Muscle layer of duodenum (tissue), 2 donors: Measurements from ENCODE around the gene RSPO3.

Experiments
- H3K27ac ChIP-seq: one replicate; pipeline ENCODE4 v1.7.0; 2013; ENCODE audit warnings: mild to moderate bottlenecking, low read length
- H3K27me3 ChIP-seq: one replicate; pipeline ENCODE4 v1.7.0; 2013; ENCODE audit warnings: low read depth, mild to moderate bottlenecking, control low read depth, low read length
- H3K36me3 ChIP-seq, 2 donors: one replicate each; pipeline ENCODE4 v1.7.0; 2013; ENCODE audit warnings: low read length in 2 of 2, control low read depth in 1 of 2, mild to moderate bottlenecking in 1 of 2; ENCODE audit not compliant: insufficient read depth in 2 of 2, control insufficient read depth in 1 of 2
- H3K4me1 ChIP-seq, 2 donors: one replicate each; pipeline ENCODE4 v1.7.0; 2013; ENCODE audit warnings: low read length in 2 of 2, mild to moderate bottlenecking in 2 of 2, control low read depth in 1 of 2, moderate library complexity in 1 of 2; ENCODE audit not compliant: insufficient read depth in 2 of 2, control insufficient read depth in 1 of 2
- H3K4me3 ChIP-seq, 2 donors: one replicate each; pipeline ENCODE4 v1.7.0; 2013; ENCODE audit warnings: low read length in 2 of 2, low read depth in 1 of 2, mild to moderate bottlenecking in 1 of 2
- H3K9me3 ChIP-seq, 2 donors: one replicate each; pipeline ENCODE4 v1.7.0; 2013; ENCODE audit warnings: low read length in 2 of 2, control low read depth in 1 of 2, mild to moderate bottlenecking in 1 of 2; ENCODE audit not compliant: control insufficient read depth in 1 of 2
- donor health status: healthy.

The RSPO3 gene

GRCh38 chr6:127118298-127119101 lies at the start of gene RSPO3:
TSS of gene RSPO3 (plus strand) at chr6:127118671. CDS start at chr6:127119193, 522 bp downstream.
- Histone ChIP-seq H3K27me3 (peaks cover 15% of the 10 kb centered on the region), H3K27ac (peak within 1 kb of the TSS; percentile 79), H3K36me3 (no peaks in the 10 kb centered on the region), H3K9me3 (no peaks in the 10 kb centered on the region), H3K4me1 (peaks cover 0 to 15% of the 10 kb centered on the region in 2 donors), H3K4me3 (peak within 1 kb of the TSS; percentile 76 to 93)

- Histone ChIP-seq H3K27me3 (no peaks in the 10 kb centered on the region), H3K4me3 (no peak overlapping the region), H3K36me3 (no peaks in the 10 kb centered on the region), H3K27ac (no peak overlapping the region), H3K9me3 (no peaks in the 10 kb centered on the region), H3K4me1 (no peaks in the 10 kb centered on the region)
These were observed 48.7 kb upstream of the RSPO3 start for GRCh38 chr6:127069659-127070279.

DNA sequence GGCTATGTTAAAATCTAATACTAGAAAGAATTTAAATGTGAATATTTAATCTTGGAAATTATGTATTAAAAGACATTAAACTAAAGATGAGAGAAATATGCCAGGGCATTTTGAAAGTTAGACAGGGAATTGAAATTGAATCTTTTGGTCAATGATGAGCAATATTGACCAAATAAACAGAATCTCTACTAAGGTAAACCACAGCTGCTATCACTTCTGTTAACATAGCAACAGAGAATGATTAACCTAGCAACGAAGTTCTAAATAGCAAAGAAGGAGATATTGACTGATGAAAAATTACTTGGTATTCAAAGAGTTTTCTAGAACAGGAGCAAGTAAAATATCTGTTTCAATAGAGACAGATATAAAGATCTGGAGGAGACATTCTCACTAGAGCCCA lies 45.2 kb upstream of the RSPO3 start:
- no peaks in the 10 kb centered on the region for H3K27me3 ChIP-seq
- no peaks in the 10 kb centered on the region for H3K9me3 ChIP-seq
- H3K27ac ChIP-seq: no peak overlapping the region
- no peaks in the 10 kb centered on the region for H3K36me3 ChIP-seq
- no peaks in the 10 kb centered on the region for H3K4me1 ChIP-seq
- no peak overlapping the region for H3K4me3 ChIP-seq

DNA sequence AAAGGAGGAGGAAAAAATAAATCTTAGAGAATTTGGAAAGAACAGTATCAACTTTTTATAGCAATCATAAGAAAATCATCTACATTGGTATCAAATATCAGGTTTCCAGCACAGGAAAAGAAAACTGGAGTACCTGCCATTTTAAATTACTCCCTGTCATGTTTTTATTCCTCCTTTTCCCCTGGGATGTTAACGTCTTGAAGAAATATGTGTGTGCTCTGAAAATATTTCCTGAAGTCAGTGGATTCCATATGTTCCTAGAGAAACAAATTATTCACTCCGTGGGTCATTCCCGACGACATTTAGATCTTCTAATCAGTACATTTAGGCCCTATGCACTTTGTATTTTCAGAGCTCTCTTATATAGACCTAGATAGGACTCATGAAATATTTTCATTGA lies 42.0 kb upstream of the RSPO3 start:
- H3K36me3 ChIP-seq: no peaks in the 10 kb centered on the region
- no peak overlapping the region for H3K4me3 ChIP-seq
- H3K27me3 ChIP-seq: no peaks in the 10 kb centered on the region
- no peaks in the 10 kb centered on the region for H3K4me1 ChIP-seq
- H3K27ac ChIP-seq: no peak overlapping the region
- H3K9me3 ChIP-seq: no peaks in the 10 kb centered on the region

DNA sequence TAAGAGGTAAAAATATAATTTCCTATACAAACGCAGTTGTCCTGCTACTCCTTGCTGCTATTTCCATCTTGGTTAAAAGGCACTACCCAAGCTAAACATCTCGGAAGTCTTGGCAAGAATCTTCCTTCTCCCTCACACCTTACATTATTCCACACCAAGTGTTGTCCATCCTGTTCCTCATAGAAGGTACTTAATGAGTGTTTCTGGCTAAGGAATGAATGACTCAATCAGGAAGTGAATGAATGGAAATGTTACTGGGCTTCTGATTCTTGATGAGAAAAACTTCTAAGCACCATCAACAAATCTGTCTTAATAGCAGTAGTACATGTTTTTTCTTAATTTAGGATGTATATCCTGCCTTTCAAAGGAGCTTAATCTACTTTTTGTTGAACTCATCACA lies 40.6 kb upstream of the RSPO3 start:
- no peak overlapping the region for H3K27ac ChIP-seq
- H3K36me3 ChIP-seq: no peaks in the 10 kb centered on the region
- no peaks in the 10 kb centered on the region for H3K4me1 ChIP-seq
- no peak overlapping the region for H3K4me3 ChIP-seq
- no peaks in the 10 kb centered on the region for H3K27me3 ChIP-seq
- no peaks in the 10 kb centered on the region for H3K9me3 ChIP-seq

DNA sequence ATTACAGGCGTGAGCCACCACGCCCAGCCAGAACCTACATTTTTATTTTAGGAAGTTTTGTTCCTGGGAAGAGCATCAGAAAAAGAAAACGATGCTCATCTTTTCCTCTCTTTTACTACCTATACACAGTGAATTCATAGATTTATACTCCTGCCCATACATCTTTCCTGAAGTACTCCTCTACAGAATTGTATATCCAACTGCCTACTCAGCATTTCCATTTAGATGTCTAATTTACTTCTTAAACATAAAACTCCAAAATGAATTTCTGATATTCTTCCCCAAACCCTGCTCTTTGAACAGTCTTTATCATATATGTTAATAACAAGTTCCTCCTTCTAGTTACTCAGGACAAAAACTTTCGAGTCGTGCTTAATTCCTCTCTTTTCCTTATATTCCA lies 39.8 kb upstream of the RSPO3 start:
- no peaks in the 10 kb centered on the region for H3K36me3 ChIP-seq
- no peaks in the 10 kb centered on the region for H3K27me3 ChIP-seq
- no peak overlapping the region for H3K4me3 ChIP-seq
- no peaks in the 10 kb centered on the region for H3K4me1 ChIP-seq
- H3K9me3 ChIP-seq: no peaks in the 10 kb centered on the region
- H3K27ac ChIP-seq: no peak overlapping the region

GRCh38 chr6:127079681-127080080 lies 38.8 kb upstream of the RSPO3 start:
- H3K9me3 ChIP-seq: no peaks in the 10 kb centered on the region
- H3K4me1 ChIP-seq: no peaks in the 10 kb centered on the region
- no peak overlapping the region for H3K27ac ChIP-seq
- H3K36me3 ChIP-seq: no peaks in the 10 kb centered on the region
- H3K4me3 ChIP-seq: no peak overlapping the region
- no peaks in the 10 kb centered on the region for H3K27me3 ChIP-seq

DNA sequence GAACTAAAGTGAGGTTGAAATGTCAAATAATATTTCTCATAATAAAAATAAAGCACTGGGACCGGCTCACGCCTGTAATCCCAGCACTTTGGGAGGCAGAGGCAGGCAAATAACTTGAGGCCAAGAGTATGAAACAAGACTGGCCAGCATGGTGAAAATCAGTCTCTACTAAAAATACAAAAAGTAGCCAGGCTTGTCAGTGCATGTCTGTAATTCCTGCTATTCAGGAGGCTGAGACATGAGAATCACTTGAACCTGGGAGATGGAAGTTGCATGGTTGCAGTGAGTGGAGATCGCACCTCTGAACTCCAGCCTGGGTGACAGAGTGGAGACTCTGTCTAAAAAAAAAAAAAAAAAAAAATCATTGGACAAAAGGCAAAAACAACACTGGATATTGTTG lies 38.4 kb upstream of the RSPO3 start:
- no peaks in the 10 kb centered on the region for H3K4me1 ChIP-seq

DNA sequence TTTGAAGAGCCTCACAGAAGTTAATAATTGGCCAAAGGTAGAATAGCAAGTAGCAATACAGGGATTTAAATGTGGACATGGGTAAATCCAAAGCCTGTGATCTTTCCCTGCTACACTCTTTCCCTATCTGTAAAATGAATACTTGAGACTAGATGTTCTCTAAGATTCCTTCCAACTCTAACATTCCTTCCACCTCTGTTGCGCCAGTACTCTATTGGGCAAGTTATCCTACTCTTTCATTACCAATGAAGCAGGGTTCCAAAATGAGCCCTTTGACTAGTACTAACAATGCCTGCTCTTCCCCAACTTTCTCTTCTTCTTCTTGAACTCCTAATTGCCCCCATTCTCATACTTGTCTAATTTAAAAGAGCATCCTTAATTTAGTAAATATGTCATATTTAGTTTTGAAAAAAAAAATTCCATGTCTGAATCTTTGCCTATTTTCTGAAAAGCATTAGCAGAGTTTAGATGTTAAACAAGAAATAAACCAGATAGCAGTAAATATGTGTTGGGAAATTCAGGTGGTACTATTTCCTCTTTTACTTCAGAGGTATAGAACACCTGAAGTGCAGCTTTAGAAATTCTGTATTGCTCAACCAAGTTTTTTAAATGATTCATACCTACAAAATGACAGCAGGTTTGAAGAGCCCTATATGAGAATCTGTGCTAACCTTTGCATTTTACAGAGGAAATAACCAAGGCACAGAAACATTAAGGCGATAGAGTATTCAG lies 35.1 kb upstream of the RSPO3 start:
- Histone ChIP-seq H3K36me3 (no peaks in the 10 kb centered on the region), H3K27me3 (no peaks in the 10 kb centered on the region), H3K9me3 (no peaks in the 10 kb centered on the region), H3K27ac (no peak overlapping the region), H3K4me3 (no peak overlapping the region), H3K4me1 (no peaks in the 10 kb centered on the region)

More for the DNA sequence above, 38.4 kb upstream of the RSPO3 start:
- H3K27me3 ChIP-seq: no peaks in the 10 kb centered on the region
- H3K9me3 ChIP-seq: no peaks in the 10 kb centered on the region
- H3K4me3 ChIP-seq: no peak overlapping the region
- no peaks in the 10 kb centered on the region for H3K36me3 ChIP-seq
- H3K27ac ChIP-seq: no peak overlapping the region

GRCh38 chr6:127083963-127084310 lies 34.5 kb upstream of the RSPO3 start:
- H3K4me3 ChIP-seq: no peak overlapping the region

DNA sequence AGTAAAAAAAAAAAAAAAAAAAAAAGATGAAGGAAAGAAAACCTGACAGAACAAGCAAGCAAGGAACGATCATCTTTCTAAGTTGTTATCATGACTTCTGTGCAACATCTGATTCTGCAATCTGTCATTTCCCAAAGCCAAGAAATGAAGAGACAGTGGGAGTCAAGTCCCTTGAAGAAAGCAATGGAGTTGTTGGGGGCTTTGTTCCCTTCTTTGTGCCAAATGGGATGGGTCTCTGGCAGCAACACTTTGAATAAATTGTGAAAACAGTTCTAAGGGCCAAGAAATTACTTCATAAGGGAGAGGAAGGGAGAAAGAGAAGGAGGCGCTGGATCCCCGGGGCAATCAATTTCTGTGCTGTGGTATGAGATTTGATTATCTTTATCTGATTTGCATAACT lies 33.3 kb upstream of the RSPO3 start:
- no peak overlapping the region for H3K27ac ChIP-seq
- H3K4me1 ChIP-seq: no peaks in the 10 kb centered on the region
- no peaks in the 10 kb centered on the region for H3K36me3 ChIP-seq
- no peaks in the 10 kb centered on the region for H3K27me3 ChIP-seq
- H3K9me3 ChIP-seq: no peaks in the 10 kb centered on the region
- H3K4me3 ChIP-seq: no peak overlapping the region

More at GRCh38 chr6:127083963-127084310, 34.5 kb upstream of the RSPO3 start:
- Histone ChIP-seq H3K27me3 (no peaks in the 10 kb centered on the region), H3K27ac (no peak overlapping the region), H3K36me3 (no peaks in the 10 kb centered on the region), H3K9me3 (no peaks in the 10 kb centered on the region), H3K4me1 (no peaks in the 10 kb centered on the region)
